Keratinocyte (primary cell): ENCODE measurements around the gene FNDC3B. TPM values are rescaled to one million over a fixed set of nuclear protein-coding genes. Genes with fewer than 3 reads are reported as not detected.

ENCODE experiments used
- DNase-seq: peaks from one replicate; pipeline ENCODE4 v3.0.0-alpha.2; 2011; ENCODE audit warnings: low read depth, missing footprints, low spot score
- FAIRE-seq: peaks from 2 replicates; lab custom pipeline; 2011; peaks lifted over from hg19 to GRCh38; lab: Jason Lieb, UNC
- H2AFZ ChIP-seq: 2 replicates; pipeline ENCODE4 v1.6.0; 2012; ENCODE audit warnings: low read length, control low read depth, inconsistent platforms; ENCODE audit not compliant: control insufficient read depth
- H3K27ac ChIP-seq: 2 replicates; pipeline ENCODE4 v1.5.1; 2011; ENCODE audit warnings: low read length; ENCODE audit not compliant: control insufficient read depth, insufficient read depth
- H3K27me3 ChIP-seq: 3 replicates; pipeline ENCODE4 v1.6.0; 2011; ENCODE audit warnings: low read length; ENCODE audit not compliant: control insufficient read depth, insufficient read depth; ENCODE audit errors: extremely low read depth
- H3K36me3 ChIP-seq, 2 experiments: 2 replicates in 1 of 2; 3 replicates in 1 of 2; pipeline ENCODE4 v1.5.1; 2011; ENCODE audit warnings: low read length in 2 of 2, mild to moderate bottlenecking in 1 of 2; ENCODE audit not compliant: control insufficient read depth in 2 of 2, insufficient read depth in 2 of 2; ENCODE audit errors: extremely low read depth in 1 of 2
- H3K4me1 ChIP-seq: 3 replicates; pipeline ENCODE4 v1.5.1; 2011; ENCODE audit warnings: low read length; ENCODE audit not compliant: control insufficient read depth, insufficient read depth; ENCODE audit errors: extremely low read depth
- H3K4me2 ChIP-seq: 3 replicates; pipeline ENCODE4 v1.6.0; 2011; ENCODE audit warnings: low read depth, low read length; ENCODE audit not compliant: control insufficient read depth, insufficient read depth; ENCODE audit errors: extremely low read depth
- H3K4me3 ChIP-seq, 3 experiments: fragments of 200-600 bp in 1 of 3; sonication (generic) in 1 of 3; 2 replicates in 2 of 3; 3 replicates in 1 of 3; pipeline ENCODE4 v1.5.1; 2011 to 2016; ENCODE audit warnings: low read length in 3 of 3, mild to moderate bottlenecking in 3 of 3, control low read depth in 2 of 3, inconsistent platforms in 1 of 3, low read depth in 1 of 3, mixed read lengths in 1 of 3, mixed run types in 1 of 3, moderate library complexity in 1 of 3; ENCODE audit not compliant: control insufficient read depth in 2 of 3, insufficient read depth in 2 of 3; ENCODE audit errors: extremely low read depth in 1 of 3
- H3K79me2 ChIP-seq: 2 replicates; pipeline ENCODE4 v1.6.0; 2012; ENCODE audit warnings: low read length; ENCODE audit not compliant: control insufficient read depth, insufficient read depth
- H3K9ac ChIP-seq: 3 replicates; pipeline ENCODE4 v1.6.0; 2011; ENCODE audit warnings: low read length; ENCODE audit not compliant: control insufficient read depth, insufficient read depth; ENCODE audit errors: extremely low read depth
- H3K9me1 ChIP-seq: 3 replicates; pipeline ENCODE4 v1.6.0; 2011; ENCODE audit warnings: low read length; ENCODE audit not compliant: control insufficient read depth, insufficient read depth; ENCODE audit errors: extremely low read depth
- H3K9me3 ChIP-seq: 2 replicates; pipeline ENCODE4 v1.5.1; 2012; ENCODE audit warnings: low read depth, low read length; ENCODE audit not compliant: control insufficient read depth
- H4K20me1 ChIP-seq: 3 replicates; pipeline ENCODE4 v1.6.0; 2011; ENCODE audit warnings: low read length; ENCODE audit not compliant: control insufficient read depth, insufficient read depth; ENCODE audit errors: extremely low read depth
- EZH2 ChIP-seq: IDR thresholded peaks from one replicate; pipeline ENCODE4 v1.6.1; 2012; ENCODE audit warnings: inconsistent platforms, mild to moderate bottlenecking, low read length, moderate library complexity
- dilution Hi-C: fragments of 300-500 bp; cut with MboI; formaldehyde crosslinking; loops from one replicate; pipeline ENCODE4 v1.7.0; 2020; ENCODE audit warnings: low sequenced_read_pairs; ENCODE audit not compliant: extremely low pct_ligation_motif_present
- polyA plus RNA-seq, 5 experiments: library from polyadenylated mRNA; depleted of rRNA in 3 of 5; stranded (reverse) in 3 of 5; stranded (forward) in 1 of 5; unstranded in 1 of 5; fragments of >200 nt; gene quantifications; 1 replicate in 1 of 5; 2 replicates in 3 of 5; 3 replicates in 1 of 5; pipeline versions ENCODE4 v1.2.1 to v1.2.3, GENCODE V29; 2011 to 2012; ENCODE audit warnings: missing spikeins in 2 of 5, low read depth in 1 of 5, low replicate concordance in 1 of 5
- TF ChIP-seq, protein P1 (sequence below), 3 experiments: IDR thresholded peaks in 1 of 3; conservative IDR thresholded peaks in 1 of 3; optimal IDR thresholded peaks in 1 of 3; 2 replicates in 2 of 3; 3 replicates in 1 of 3; pipeline versions ENCODE3 to v1.5.1; 2011; ENCODE audit warnings: low read length in 3 of 3, mild to moderate bottlenecking in 3 of 3, moderate library complexity in 2 of 3, control low read depth in 1 of 3, inconsistent platforms in 1 of 3; ENCODE audit not compliant: insufficient read depth in 2 of 3; ENCODE audit errors: extremely low read depth in 1 of 3

FNDC3B gene
- polyA plus RNA-seq, 1 donor (not counting 4 experiments of a cell fraction or from before 2014, with no cell fraction given), result 31.4 TPM

DNA sequence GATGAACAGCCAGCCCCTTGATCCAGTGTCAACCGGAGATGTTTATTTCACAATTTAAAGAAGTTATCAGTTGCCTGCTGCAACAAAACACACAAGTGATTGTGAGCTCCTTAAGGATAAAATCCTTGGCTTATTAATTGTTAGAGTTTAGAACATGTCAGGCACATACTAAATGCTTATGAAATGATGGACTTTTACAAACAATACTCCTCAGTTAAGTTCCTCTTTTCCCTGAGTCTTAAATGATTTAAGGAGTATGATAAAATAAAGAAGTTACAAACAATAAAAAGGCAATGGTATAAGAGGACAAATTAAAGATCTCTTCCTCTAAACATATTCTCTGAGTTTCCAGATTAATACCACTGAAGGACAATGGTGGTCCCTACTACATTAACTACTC is 403.2 kb downstream of the FNDC3B start:
- FAIRE-seq (no peak), DNase-seq (no peak)
- Histone ChIP-seq H3K27ac (no peak overlapping the region), H3K36me3 (no peaks in the 10 kb centered on the region), H2AFZ (no peak overlapping the region), H3K9me1 (no peaks in the 10 kb centered on the region), H3K9ac (no peak overlapping the region), H3K9me3 (no peaks in the 10 kb centered on the region), H3K4me2 (no peak overlapping the region), H3K27me3 (peaks cover 20% of the 10 kb centered on the region), H3K79me2 (no peaks in the 10 kb centered on the region), H4K20me1 (no peaks in the 10 kb centered on the region), H3K4me3 (no peak overlapping the region), H3K4me1 (no peaks in the 10 kb centered on the region)
- TF ChIP-seq, protein P1, sequence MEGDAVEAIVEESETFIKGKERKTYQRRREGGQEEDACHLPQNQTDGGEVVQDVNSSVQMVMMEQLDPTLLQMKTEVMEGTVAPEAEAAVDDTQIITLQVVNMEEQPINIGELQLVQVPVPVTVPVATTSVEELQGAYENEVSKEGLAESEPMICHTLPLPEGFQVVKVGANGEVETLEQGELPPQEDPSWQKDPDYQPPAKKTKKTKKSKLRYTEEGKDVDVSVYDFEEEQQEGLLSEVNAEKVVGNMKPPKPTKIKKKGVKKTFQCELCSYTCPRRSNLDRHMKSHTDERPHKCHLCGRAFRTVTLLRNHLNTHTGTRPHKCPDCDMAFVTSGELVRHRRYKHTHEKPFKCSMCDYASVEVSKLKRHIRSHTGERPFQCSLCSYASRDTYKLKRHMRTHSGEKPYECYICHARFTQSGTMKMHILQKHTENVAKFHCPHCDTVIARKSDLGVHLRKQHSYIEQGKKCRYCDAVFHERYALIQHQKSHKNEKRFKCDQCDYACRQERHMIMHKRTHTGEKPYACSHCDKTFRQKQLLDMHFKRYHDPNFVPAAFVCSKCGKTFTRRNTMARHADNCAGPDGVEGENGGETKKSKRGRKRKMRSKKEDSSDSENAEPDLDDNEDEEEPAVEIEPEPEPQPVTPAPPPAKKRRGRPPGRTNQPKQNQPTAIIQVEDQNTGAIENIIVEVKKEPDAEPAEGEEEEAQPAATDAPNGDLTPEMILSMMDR (optimal IDR thresholded peaks at IDR 0.05 in 1 of 3, IDR thresholded peaks at IDR 0.05 in 1 of 3, conservative IDR thresholded peaks at IDR 0.05 in 1 of 3; ENCODE audit: extremely low read depth in 1 of 3, insufficient read depth in 2 of 3, low read length in 3 of 3), result no peak
- no peak for TF ChIP-seq EZH2
- dilution Hi-C loops, result no loop called here

DNA sequence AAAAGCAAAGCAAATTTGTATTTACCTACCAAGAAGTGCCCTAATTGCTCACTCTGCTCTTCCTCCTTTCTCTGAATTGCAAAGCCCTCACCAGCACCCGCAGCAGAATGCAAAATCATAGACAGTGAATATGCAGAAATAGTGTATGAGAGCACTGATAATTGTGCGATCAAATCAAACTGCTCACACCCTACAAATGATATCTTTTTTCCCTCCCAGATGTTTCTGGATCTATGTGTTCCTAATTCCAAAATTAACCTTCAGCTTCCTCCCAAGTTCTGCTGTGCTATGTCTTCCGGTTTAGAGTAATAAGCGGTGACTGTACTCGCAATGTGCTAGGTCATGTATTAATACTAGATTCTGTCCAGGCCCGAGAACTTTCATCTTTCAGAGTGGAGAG is 405.4 kb downstream of the FNDC3B start:
- dilution Hi-C loops, result no loop called here
- Histone ChIP-seq H3K4me3 (no peak overlapping the region), H2AFZ (no peak overlapping the region), H3K9me3 (no peaks in the 10 kb centered on the region), H3K4me1 (peaks cover under 1% of the 10 kb centered on the region), H3K27me3 (peaks cover 42% of the 10 kb centered on the region), H3K27ac (no peak overlapping the region), H3K4me2 (no peak overlapping the region), H4K20me1 (no peaks in the 10 kb centered on the region), H3K9me1 (no peaks in the 10 kb centered on the region), H3K36me3 (no peaks in the 10 kb centered on the region), H3K79me2 (no peaks in the 10 kb centered on the region), H3K9ac (no peak overlapping the region)
- no peak for FAIRE-seq
- no peak for DNase-seq
- no peak for TF ChIP-seq EZH2
- TF ChIP-seq, protein P1 (optimal IDR thresholded peaks at IDR 0.05 in 1 of 3, IDR thresholded peaks at IDR 0.05 in 1 of 3, conservative IDR thresholded peaks at IDR 0.05 in 1 of 3; ENCODE audit: extremely low read depth in 1 of 3, insufficient read depth in 2 of 3, low read length in 3 of 3), result no peak
